ES-I3 (cell line): Measurements from ENCODE around the gene SIK3.

Experiments
- H3K36me3 ChIP-seq: 2 replicates; pipeline ENCODE4 v1.6.1; 2013; ENCODE audit warnings: mild to moderate bottlenecking, low read length, control low read depth, moderate library complexity; ENCODE audit not compliant: insufficient read depth
- H3K4me1 ChIP-seq: 2 replicates; pipeline ENCODE4 v1.6.1; 2013; ENCODE audit warnings: mild to moderate bottlenecking, control low read depth, low read length; ENCODE audit not compliant: insufficient read depth
- H3K9ac ChIP-seq: 2 replicates; pipeline ENCODE4 v1.6.1; 2013; ENCODE audit warnings: low read depth, mild to moderate bottlenecking, low read length, moderate library complexity
- H3K9me3 ChIP-seq: 2 replicates; pipeline ENCODE4 v1.6.1; 2013; ENCODE audit warnings: mild to moderate bottlenecking, low read length, moderate library complexity; ENCODE audit not compliant: control insufficient read depth, insufficient read depth

Gene SIK3

GRCh38 chr11:117002639-117003299 lies 95.5 kb downstream of the SIK3 start:
- no peaks in the 10 kb centered on the region for H3K9me3 ChIP-seq
- no peaks in the 10 kb centered on the region for H3K36me3 ChIP-seq
- no peaks in the 10 kb centered on the region for H3K4me1 ChIP-seq
- H3K9ac ChIP-seq = no peak overlapping the region

GRCh38 chr11:117000014-117000737 lies 98.1 kb downstream of the SIK3 start:
- H3K4me1 ChIP-seq = no peaks in the 10 kb centered on the region
- no peaks in the 10 kb centered on the region for H3K9me3 ChIP-seq
- H3K36me3 ChIP-seq = no peaks in the 10 kb centered on the region
- H3K9ac ChIP-seq = no peak overlapping the region

GRCh38 chr11:116997071-116997470 lies 101.2 kb downstream of the SIK3 start:
- H3K4me1 ChIP-seq = 0 out of 2 replicates have a peak, but pooled peaks cover 4% of the 10 kb centered on the region
- H3K9me3 ChIP-seq = no peaks in the 10 kb centered on the region
- H3K9ac ChIP-seq = no peak overlapping the region
- no peaks in the 10 kb centered on the region for H3K36me3 ChIP-seq

GRCh38 chr11:116994195-116994594 lies 104.0 kb downstream of the SIK3 start:
- no peaks in the 10 kb centered on the region for H3K9me3 ChIP-seq
- H3K4me1 ChIP-seq = peaks cover 7% of the 10 kb centered on the region; the same call in 1 of the 2 replicates
- H3K9ac ChIP-seq = no peak overlapping the region
- H3K36me3 ChIP-seq = no peaks in the 10 kb centered on the region

- Histone ChIP-seq H3K36me3 (no peaks in the 10 kb centered on the region), H3K4me1 (peaks cover 7% of the 10 kb centered on the region; the same call in 1 of the 2 replicates), H3K9me3 (no peaks in the 10 kb centered on the region), H3K9ac (no peak overlapping the region)
These were observed 104.6 kb downstream of the SIK3 start for GRCh38 chr11:116993599-116993998.

GRCh38 chr11:116991491-116991890 lies 106.7 kb downstream of the SIK3 start:
- Histone ChIP-seq H3K9ac (no peak overlapping the region), H3K4me1 (peaks cover 10% of the 10 kb centered on the region)

GRCh38 chr11:116990811-116991210 lies 107.4 kb downstream of the SIK3 start:
- Histone ChIP-seq H3K9ac (no peak overlapping the region), H3K4me1 (peaks cover 14% of the 10 kb centered on the region), H3K36me3 (no peaks in the 10 kb centered on the region), H3K9me3 (no peaks in the 10 kb centered on the region)

More at GRCh38 chr11:116991491-116991890, 106.7 kb downstream of the SIK3 start:
- H3K36me3 ChIP-seq = no peaks in the 10 kb centered on the region
- H3K9me3 ChIP-seq = no peaks in the 10 kb centered on the region

- Histone ChIP-seq H3K4me1 (peaks cover 14% of the 10 kb centered on the region), H3K36me3 (no peaks in the 10 kb centered on the region), H3K9me3 (no peaks in the 10 kb centered on the region), H3K9ac (no peak overlapping the region)
These were observed 108.2 kb downstream of the SIK3 start for GRCh38 chr11:116990061-116990473.

GRCh38 chr11:116989184-116989583 lies 109.0 kb downstream of the SIK3 start:
- Histone ChIP-seq H3K9me3 (no peaks in the 10 kb centered on the region), H3K9ac (no peak overlapping the region), H3K36me3 (no peaks in the 10 kb centered on the region), H3K4me1 (peaks cover 14% of the 10 kb centered on the region)

- no peaks in the 10 kb centered on the region for H3K9me3 ChIP-seq
- no peak overlapping the region for H3K9ac ChIP-seq
- peaks cover 10% of the 10 kb centered on the region for H3K4me1 ChIP-seq
- no peaks in the 10 kb centered on the region for H3K36me3 ChIP-seq
These were observed 111.6 kb downstream of the SIK3 start for GRCh38 chr11:116986521-116987105.

GRCh38 chr11:116984589-116984988 lies 113.6 kb downstream of the SIK3 start:
- Histone ChIP-seq H3K4me1 (peaks cover 6% of the 10 kb centered on the region; the same call in 1 of the 2 replicates), H3K9me3 (no peaks in the 10 kb centered on the region), H3K36me3 (no peaks in the 10 kb centered on the region), H3K9ac (no peak overlapping the region)

GRCh38 chr11:116984186-116984585 lies 114.0 kb downstream of the SIK3 start:
- H3K9me3 ChIP-seq = no peaks in the 10 kb centered on the region
- H3K36me3 ChIP-seq = no peaks in the 10 kb centered on the region
- peaks cover 6% of the 10 kb centered on the region; the same call in 1 of the 2 replicates for H3K4me1 ChIP-seq
- H3K9ac ChIP-seq = no peak overlapping the region

- H3K36me3 ChIP-seq = no peaks in the 10 kb centered on the region
- H3K9me3 ChIP-seq = no peaks in the 10 kb centered on the region
- H3K4me1 ChIP-seq = peaks cover 7% of the 10 kb centered on the region; the same call in 1 of the 2 replicates
- H3K9ac ChIP-seq = no peak overlapping the region
These were observed 116.9 kb downstream of the SIK3 start for GRCh38 chr11:116981266-116981885.

- H3K9me3 ChIP-seq = no peaks in the 10 kb centered on the region
- H3K36me3 ChIP-seq = no peaks in the 10 kb centered on the region
- 0 out of 2 replicates have a peak, but pooled peaks cover 4% of the 10 kb centered on the region for H3K4me1 ChIP-seq
- H3K9ac ChIP-seq = no peak overlapping the region
These were observed 118.0 kb downstream of the SIK3 start for GRCh38 chr11:116980136-116980793.
